AG08395 (cell line): Measurements from ENCODE around the gene KRTAP10-8.
"Not testable (repeated sequence)": the region's sequence is repeated elsewhere in the genome, so short reads cannot be mapped to it uniquely, and the experiment has no call there.

Experiments
- DNase-seq: peaks from one replicate; pipeline ENCODE4 v3.0.0; 2012; ENCODE audit warnings: mixed read lengths, low spot score

Gene KRTAP10-8

GRCh38 chr21:44618504-44618903 lies 6.6 kb downstream of the KRTAP10-8 start:
- no peak for DNase-seq

- no peak for DNase-seq
Observed at GRCh38 chr21:44618909-44619308, 7.0 kb downstream of the KRTAP10-8 start.

GRCh38 chr21:44619886-44620285 lies 8.0 kb downstream of the KRTAP10-8 start:
- DNase-seq: no peak

GRCh38 chr21:44623575-44623974 lies 11.7 kb downstream of the KRTAP10-8 start:
- DNase-seq: no peak

- no peak for DNase-seq
Observed at GRCh38 chr21:44625756-44626155, 13.9 kb downstream of the KRTAP10-8 start.

GRCh38 chr21:44626262-44626661 lies 14.4 kb downstream of the KRTAP10-8 start:
- DNase-seq: no peak

- DNase-seq: no peak
Observed at GRCh38 chr21:44626673-44627143, 14.8 kb downstream of the KRTAP10-8 start, which contains the start of gene KRTAP10-9. Gene KRTAP10-9 (plus strand): TSS chr21:44627093. CDS start chr21:44627172, 79 bp downstream.

GRCh38 chr21:44627181-44627822 lies 15.4 kb downstream of the KRTAP10-8 start:
- not testable (repeated sequence) for DNase-seq

GRCh38 chr21:44627831-44628233 lies 16.0 kb downstream of the KRTAP10-8 start:
- DNase-seq: not testable (repeated sequence)

- DNase-seq: no peak
Observed at GRCh38 chr21:44628707-44629391, 17.0 kb downstream of the KRTAP10-8 start.

GRCh38 chr21:44630440-44630839 lies 18.6 kb downstream of the KRTAP10-8 start:
- DNase-seq: no peak

GRCh38 chr21:44632067-44632466 lies 20.2 kb downstream of the KRTAP10-8 start:
- DNase-seq: no peak

- DNase-seq: no peak
Observed at GRCh38 chr21:44636209-44637017, 24.5 kb downstream of the KRTAP10-8 start.

GRCh38 chr21:44637018-44637850 lies 25.4 kb downstream of the KRTAP10-8 start, which contains the start of gene KRTAP10-10:
Gene KRTAP10-10 (plus strand): TSS chr21:44637356. CDS start chr21:44637418, 62 bp downstream.
- no peak for DNase-seq

GRCh38 chr21:44637851-44638348 lies 26.0 kb downstream of the KRTAP10-8 start:
- not testable (repeated sequence) for DNase-seq

GRCh38 chr21:44638506-44639330 lies 26.8 kb downstream of the KRTAP10-8 start:
- DNase-seq: not testable (repeated sequence)

GRCh38 chr21:44639331-44639655 lies 27.4 kb downstream of the KRTAP10-8 start:
- DNase-seq: no peak

- no peak for DNase-seq
Observed at GRCh38 chr21:44640761-44641160, 28.9 kb downstream of the KRTAP10-8 start.

GRCh38 chr21:44643741-44644310 lies 31.9 kb downstream of the KRTAP10-8 start:
- DNase-seq: no peak

GRCh38 chr21:44644878-44645277 lies 33.0 kb downstream of the KRTAP10-8 start:
- no peak for DNase-seq
